Epithelial cell of proximal tubule (primary cell): ENCODE data around the gene ATAD5. TPM values are rescaled to one million over a fixed set of nuclear protein-coding genes. Genes with fewer than 3 reads are reported as not detected.

Source experiments
- DNase-seq: peaks from one replicate; pipeline ENCODE4 v3.0.0-alpha.2; 2011; ENCODE audit warnings: low read depth
- H3K4me3 ChIP-seq: 2 replicates; pipeline ENCODE4 v1.5.1; 2011; ENCODE audit warnings: low read depth, mild to moderate bottlenecking, low read length
- total RNA-seq: library from RNA; depleted of rRNA; stranded (reverse); fragments of >200 nt; gene quantifications from 2 replicates; pipeline ENCODE4 v1.2.3, GENCODE V29; 2015
- TF ChIP-seq, protein P1 (sequence below): conservative IDR thresholded peaks from 2 replicates; pipeline ENCODE4 v1.5.1; 2012; ENCODE audit warnings: low read depth, mild to moderate bottlenecking, low read length

ATAD5 gene
- total RNA-seq, 1 donor from 2014 or later = 8.4 TPM

- DNase-seq = no peak
- TF ChIP-seq, protein P1, sequence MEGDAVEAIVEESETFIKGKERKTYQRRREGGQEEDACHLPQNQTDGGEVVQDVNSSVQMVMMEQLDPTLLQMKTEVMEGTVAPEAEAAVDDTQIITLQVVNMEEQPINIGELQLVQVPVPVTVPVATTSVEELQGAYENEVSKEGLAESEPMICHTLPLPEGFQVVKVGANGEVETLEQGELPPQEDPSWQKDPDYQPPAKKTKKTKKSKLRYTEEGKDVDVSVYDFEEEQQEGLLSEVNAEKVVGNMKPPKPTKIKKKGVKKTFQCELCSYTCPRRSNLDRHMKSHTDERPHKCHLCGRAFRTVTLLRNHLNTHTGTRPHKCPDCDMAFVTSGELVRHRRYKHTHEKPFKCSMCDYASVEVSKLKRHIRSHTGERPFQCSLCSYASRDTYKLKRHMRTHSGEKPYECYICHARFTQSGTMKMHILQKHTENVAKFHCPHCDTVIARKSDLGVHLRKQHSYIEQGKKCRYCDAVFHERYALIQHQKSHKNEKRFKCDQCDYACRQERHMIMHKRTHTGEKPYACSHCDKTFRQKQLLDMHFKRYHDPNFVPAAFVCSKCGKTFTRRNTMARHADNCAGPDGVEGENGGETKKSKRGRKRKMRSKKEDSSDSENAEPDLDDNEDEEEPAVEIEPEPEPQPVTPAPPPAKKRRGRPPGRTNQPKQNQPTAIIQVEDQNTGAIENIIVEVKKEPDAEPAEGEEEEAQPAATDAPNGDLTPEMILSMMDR = no peak
- no peak overlapping the region for H3K4me3 ChIP-seq
Observed at GRCh38 chr17:30794372-30794771, 37.4 kb upstream of the ATAD5 start.

DNA sequence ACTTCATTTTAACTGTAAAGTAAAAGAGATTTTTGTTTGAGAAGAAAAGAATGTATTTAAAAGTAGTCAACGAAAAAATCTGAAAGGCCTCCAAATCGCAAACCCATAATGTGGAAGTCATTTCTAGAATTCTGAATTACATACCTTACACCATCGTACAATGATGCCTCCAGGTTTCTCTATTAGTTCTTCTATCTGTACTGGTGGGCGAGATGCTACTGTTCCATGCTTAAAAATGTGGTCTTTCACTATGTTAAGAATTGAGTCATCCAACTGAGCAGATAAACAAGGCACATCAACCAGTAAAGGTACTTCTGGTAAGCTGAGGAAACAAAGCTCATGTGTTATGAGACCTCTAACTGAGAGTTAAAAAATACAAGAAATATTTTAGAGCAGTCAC lies 35.8 kb upstream of the ATAD5 start:
- TF ChIP-seq, protein P1 = no peak
- no peak overlapping the region for H3K4me3 ChIP-seq
- DNase-seq = no peak

DNA sequence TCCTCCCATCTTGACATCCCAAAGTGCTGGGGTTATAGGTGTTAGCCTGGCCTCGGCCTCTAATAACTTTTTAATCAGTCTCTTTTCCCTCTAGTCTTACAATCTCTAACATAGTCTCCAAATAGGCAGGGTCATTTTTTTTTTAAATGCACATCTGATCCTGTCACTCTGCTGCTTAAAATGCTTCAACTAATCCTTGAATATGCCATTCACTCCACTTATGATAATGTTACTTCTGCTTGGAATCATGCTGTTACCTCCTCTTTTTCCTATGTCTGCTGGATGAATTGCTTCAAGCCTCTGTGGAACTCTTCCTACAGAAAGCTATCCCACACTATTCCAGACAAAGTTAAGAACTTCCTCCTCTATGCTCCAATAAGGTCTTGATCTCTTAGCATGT lies 30.1 kb upstream of the ATAD5 start:
- H3K4me3 ChIP-seq = no peak overlapping the region
- DNase-seq = no peak
- TF ChIP-seq, protein P1 = no peak

- DNase-seq = no peak
- TF ChIP-seq, protein P1 = peak; percentile 32
- no peak overlapping the region for H3K4me3 ChIP-seq
Observed at GRCh38 chr17:30805944-30806456, 25.8 kb upstream of the ATAD5 start.

DNA sequence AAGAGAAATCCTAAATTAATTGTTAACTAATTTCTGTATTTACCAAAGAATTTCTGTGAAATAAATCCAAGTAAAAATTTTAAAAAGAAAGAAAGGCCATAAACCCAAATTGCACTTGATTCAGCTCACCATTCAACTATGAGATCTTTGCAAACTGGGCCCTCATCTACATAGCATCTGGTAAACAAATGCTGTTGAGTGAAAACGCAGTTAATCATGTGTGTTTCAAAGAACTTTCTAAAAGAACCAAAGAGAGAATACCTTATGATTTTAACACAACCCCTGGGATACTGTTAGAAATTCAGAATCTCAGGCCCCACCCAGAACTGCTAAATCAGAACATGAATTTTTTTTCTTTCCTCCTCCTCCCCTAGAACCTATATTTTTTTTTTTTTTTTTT lies 23.9 kb upstream of the ATAD5 start:
- TF ChIP-seq, protein P1 = no peak
- DNase-seq = no peak
- no peak overlapping the region for H3K4me3 ChIP-seq

- DNase-seq = no peak
Observed at GRCh38 chr17:30808785-30809286, 22.9 kb upstream of the ATAD5 start.

DNA sequence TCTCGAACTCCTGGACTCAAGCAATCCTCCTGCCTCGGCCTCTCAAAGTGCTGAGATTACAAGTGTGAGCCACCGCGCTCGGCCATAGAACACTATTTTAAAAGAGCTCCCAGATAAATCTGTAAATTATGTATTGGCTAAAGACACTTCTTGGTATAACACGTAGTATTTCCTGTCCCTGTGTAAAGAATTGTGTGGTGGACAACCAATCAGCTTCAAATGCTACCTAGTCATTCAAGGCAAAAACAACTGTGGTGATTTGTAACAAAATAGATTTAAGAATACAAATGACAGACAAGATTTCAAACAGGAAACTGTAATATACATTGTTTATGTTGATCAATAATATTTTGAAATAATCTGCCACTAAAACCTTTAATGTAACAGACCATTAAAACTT lies 21.9 kb upstream of the ATAD5 start:
- H3K4me3 ChIP-seq = no peak overlapping the region
- DNase-seq = no peak
- TF ChIP-seq, protein P1 = no peak

More at GRCh38 chr17:30808785-30809286, 22.9 kb upstream of the ATAD5 start:
- TF ChIP-seq, protein P1 = no peak
- H3K4me3 ChIP-seq = no peak overlapping the region
